SKM-1 (cell line): ENCODE measurements around the gene CMPK2.
A peak's percentile ranks its signal among the peaks of the same experiment; 100 is the strongest.
"Not testable (repeated sequence)": the region's sequence is repeated elsewhere in the genome, so short reads cannot be mapped to it uniquely, and the experiment has no call there.

Experiments
- DNase-seq: peaks from one replicate; lab custom pipeline; 2025; ENCODE audit not compliant: unreplicated experiment; lab: John Stamatoyannopoulos, UW

The CMPK2 gene, protein sequence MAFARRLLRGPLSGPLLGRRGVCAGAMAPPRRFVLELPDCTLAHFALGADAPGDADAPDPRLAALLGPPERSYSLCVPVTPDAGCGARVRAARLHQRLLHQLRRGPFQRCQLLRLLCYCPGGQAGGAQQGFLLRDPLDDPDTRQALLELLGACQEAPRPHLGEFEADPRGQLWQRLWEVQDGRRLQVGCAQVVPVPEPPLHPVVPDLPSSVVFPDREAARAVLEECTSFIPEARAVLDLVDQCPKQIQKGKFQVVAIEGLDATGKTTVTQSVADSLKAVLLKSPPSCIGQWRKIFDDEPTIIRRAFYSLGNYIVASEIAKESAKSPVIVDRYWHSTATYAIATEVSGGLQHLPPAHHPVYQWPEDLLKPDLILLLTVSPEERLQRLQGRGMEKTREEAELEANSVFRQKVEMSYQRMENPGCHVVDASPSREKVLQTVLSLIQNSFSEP

DNA sequence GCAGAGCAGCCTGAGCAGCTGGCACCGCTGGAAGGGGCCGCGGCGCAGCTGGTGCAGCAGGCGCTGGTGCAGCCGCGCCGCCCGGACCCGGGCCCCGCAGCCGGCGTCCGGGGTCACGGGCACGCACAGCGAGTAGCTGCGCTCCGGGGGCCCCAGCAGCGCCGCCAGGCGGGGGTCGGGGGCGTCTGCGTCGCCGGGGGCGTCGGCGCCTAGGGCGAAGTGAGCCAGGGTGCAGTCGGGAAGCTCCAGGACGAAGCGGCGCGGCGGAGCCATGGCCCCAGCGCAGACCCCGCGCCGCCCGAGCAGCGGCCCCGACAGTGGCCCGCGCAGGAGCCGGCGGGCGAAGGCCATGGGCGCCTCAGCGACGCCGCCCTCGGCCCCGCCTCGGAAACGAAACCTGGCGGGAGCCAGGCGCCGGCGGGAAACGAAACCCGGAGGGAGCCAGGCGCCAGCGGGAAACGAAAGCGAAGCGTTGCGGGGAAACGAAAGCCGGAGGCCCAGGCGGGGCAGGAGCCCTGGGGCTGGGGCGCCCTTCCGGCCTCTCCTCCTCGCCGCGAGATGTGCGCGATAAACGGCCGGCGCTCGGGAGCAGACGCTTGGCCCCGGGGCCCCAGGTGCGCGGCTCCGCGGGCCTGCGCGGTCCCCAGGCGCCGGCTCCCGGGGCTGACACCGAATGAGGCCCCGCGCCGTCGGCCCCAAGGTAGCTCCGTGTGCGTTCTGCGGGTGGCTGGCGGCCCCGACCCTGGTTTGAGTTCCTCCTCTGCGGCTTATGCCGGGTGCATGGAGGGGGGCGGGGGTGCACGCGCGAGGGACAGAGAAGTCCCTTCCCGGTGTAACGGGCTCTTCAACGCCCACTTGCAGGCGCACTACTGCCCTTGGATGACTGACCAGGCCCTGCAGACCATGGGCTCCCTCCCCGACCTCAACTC is at the start of gene CMPK2:
Gene CMPK2 (minus strand): TSS at position 562 of the 929 bp plus-strand sequence. CDS start 211 bp downstream, at position 351.
- DNase-seq = peak; percentile 47

DNA sequence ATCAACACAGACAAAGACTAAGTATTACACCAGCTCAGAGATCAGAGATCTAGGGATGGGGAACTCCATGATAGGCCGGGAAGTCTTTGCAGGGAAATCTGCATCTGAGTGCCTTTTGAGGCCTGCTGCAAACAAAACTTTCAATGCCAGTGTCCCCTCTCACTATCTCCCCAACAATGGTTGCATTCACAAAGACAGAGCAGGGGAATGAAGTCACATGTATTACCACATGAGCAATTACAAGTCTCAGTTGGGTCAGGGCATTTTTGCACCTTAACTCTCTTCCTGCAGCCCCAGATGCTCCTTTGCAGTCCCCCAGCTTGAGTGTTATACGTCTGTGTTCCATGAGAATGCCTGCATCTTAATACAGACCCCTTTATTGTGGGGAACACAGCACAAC is 49.7 kb upstream of the CMPK2 start:
- DNase-seq = no peak

DNA sequence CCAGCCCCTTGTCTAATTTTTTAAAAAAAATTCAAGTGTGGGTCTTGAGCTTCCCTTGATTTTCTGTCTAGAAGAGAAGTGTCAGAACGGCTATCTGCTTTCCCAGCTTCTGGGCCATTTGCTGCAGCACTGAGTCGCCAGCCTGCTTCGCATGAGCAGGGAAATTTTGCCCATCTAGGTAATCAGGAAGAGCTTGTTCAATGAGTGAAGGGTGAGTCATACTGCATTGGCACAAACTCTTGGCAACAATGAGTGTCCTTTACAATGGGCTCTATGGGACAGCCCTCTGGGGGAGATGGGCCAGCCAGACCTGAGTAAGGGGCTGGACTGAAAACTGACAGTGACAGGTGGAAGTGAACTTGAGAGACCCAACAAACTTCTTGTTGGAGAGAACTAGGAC is 49.1 kb upstream of the CMPK2 start:
- no peak for DNase-seq

DNA sequence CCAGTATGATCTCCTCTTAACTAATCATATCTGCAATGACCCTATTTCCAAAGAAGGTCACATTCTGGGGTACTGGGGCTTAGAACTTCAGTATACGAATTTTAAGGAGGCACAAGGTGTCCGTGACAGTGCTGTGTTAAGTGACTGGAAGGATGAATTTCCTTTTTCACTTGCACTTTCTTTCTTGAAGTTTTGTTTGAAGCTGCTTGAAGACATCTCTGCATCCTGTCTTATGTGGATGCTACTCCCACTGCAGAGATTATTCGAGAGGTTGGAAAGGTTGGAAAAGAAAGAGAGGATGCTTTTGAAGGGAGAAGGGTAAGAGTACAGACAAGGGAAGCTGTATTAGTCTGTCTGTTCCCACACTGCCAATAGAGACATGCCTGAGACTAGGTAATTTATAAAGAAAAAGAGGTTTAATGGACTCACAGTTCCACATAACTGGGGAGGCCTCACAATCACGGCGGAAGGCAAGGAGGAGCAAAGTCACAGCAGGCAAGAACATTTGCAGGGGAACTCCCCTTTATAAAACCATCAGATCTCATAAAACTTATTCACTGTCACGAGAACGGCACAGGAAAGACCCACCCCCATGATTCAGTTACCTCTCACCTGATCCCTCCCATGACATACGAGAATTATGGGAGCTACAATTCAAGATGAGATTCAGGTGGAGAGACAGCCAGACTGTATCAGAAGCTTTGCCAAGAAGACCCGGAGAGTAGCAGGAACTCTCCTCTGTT is 47.9 kb upstream of the CMPK2 start:
- DNase-seq = no peak

DNA sequence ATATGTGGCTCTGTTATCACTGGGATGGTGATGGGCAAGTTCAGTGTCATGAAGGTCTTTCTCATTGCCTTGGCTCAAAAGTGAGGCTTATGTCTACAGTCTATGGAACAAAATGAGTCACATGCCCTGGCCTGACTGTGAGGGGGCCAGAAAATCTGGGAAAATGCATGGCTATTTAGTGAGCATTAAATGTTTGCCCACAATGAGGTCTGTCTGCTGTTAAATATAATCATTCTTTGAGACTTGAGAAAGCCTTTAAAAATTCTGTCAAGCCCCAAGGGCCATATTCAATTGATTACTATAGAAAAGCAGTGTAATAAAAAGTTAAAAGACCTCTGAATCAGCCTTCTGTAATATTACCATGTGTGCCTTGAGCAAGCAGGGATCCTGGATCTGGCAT is 46.0 kb upstream of the CMPK2 start:
- no peak for DNase-seq

DNA sequence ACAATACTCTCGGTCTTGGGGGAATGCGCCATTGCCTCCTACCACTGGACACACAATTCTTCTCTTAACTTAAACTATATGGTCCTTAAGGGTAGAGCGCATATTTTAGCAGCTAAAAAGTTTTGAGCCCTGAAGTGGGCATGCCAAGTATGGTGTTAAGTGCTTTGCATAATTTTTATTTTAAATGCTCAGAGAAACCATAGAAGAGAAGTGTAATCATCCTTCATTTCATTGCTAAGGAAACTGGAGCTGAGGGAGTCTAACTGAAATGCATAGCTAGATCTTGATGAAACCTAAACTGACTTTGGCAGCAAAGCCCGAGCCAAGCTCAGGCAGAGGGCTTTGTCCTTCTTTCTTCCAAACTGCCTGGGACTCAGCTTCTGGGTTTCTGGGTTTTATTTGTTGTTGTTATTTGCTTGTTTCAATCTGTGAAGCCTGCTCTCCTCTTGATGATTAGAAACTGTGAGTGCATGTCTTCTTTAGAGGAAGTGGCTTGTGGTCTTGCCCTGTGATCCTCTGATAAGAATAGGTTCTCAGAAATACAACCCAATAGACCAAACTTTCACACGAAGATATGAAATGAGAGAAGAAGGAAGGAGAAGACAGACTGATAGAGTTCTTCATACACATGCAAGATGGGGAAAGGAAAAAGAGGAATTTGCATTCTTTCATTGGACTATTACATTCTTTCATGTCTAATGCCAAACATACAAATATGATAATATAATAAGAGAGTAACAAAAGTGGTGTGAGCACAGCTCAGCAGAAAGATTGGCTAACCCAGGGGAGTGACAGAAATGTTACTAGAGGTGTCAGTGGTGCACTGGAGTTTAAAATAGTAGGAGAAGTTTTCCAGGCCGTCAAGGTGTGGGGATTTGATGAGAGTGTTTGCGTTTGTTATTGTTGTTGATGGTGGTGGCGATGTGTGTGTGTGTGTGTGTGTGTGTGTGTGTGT is 44.0 kb upstream of the CMPK2 start:
- peak; percentile 40 for DNase-seq

DNA sequence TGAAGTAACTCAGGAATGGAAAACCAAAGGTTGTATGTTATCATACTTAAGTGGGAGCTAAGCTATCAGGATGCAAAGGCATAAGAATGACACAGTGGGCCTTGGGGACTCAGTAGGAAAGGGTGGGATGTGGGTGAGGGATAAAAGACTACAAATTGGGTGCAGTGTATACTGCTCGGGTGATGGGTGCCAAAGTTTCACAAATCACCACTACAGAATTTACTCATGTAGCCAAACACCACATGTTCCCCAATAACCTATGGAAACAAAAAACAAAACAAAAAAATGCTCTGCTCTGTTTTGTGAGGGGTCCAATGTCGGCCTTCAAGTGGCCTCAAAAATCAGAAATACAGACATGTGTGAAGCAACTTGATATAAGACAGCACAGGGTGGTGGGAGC is 42.6 kb upstream of the CMPK2 start:
- no peak for DNase-seq

DNA sequence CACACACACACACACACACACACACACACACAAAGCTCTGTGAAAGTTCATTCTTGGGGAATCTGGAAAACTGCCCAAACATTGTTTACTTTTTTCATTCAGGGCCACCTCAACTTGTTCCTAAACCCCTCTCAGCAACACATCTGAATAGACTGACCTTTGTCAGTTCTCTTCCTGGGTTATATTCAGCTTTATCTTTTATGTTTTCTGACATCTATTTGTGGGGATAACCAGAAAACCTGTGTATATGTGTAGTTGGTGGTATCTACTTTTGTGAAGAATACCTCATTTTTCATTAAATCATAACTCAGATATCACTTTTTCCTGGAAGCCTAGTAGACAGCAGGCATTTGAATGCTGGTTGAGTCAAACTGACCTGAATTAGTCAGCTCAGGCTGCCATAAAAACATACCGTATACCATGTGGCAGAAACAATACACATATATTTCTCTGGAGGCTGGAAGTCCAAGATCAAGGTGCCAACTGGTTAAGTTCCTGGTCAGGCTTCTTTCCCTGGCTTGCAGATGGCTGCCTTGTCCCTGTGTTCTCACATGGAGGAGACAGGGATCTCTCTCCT is 40.5 kb upstream of the CMPK2 start:
- DNase-seq = no peak

DNA sequence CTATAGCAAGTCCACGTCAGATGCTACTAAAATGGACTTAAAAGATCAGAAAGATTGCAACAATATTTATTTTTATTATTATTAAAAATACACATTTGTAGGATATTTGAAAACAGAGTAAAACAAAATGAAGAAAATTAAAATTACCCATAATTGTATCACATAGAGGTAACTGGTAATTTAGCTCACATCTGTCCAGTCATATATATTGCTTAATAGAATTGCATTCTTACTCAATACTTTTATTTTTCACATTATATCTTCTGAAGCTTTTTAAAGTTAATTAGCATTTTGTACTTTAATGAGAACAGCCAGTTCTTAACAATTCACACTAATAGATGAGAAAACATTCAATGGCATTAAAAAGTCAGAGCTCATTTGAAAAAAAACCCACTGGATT is 40.0 kb upstream of the CMPK2 start:
- DNase-seq = no peak

DNA sequence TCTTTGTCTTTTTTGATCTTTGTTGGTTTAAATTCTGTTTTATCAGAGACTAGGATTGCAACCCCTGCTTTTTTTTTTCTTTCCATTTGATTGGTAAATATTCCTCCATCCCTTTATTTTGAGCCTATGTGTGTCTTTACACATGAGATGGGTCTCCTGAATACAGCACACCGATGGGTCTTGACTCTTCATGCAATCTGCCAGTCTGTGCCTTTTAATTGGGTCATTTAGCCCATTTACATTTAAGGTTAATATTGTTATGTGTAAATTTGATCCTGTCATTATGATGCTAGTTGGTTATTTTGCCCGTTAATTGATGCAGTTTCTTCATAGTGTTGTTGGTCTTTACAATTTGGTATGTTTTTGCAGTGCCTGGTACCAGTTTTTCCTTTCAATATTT is 36.9 kb upstream of the CMPK2 start:
- DNase-seq = not testable (repeated sequence)

DNA sequence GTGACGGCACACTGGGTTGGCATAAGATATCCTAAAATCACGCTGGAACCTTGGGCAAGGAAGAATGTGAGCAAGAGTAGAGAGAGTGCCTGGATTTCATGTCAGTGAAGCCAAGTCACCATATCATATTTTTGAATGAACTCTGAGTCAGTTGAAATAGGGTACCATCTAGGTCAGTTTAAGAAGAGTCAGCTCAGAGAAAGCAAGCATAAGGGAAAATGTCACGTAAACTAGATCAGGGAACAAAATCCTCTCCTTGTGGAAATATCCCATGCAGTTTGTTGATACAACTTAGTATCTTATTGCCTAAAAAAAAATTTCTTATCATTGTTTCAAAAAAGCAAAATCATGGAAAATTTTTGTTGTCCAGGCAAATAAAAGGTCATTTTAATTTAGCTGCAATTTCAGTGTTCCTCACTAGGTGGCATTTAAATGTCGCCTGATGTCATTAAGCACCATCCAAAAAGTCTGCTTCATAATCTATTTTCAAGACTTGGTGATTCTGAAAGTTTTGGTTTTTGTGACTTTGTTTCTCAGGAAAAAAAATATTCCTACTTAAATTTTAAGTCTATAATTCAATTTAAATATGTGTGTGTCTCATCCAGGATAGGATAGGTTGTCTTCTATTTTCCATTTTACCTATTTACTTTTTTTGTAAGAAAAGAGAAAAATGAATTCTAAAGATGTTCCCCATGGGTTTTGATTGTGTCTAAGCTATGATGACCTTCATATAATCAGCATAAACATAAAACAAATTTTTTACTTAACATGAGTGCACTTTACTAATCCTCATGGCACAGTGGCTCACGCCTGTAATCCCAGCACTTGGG is 31.4 kb upstream of the CMPK2 start:
- no peak for DNase-seq

DNA sequence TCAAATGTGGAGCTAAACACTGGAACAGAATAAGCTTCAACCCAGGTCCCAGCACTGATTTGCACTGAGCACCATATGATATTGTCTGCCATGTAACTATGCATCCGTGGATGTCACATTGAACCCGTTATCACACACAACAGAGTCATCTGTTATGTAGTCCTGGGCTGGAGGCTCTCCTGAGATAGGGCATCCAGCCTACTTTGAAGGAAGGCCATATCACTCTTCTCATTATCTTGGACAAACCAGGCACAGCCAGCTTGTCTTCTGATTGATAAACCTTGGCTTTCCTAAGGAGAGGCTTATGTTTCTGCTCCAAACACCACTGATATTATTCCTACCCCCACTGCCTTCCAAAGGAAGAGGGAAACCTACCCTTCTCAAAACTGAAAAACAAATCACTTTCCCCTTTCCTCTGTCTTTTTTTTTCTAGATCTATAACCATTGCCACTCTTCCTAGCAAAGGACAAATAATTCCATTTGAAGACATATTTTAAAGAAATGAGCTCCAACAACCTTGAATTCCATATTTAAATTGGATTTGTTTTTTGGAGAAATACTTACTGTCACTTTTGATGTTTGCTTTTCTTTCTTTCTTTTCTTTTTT is 28.3 kb upstream of the CMPK2 start:
- DNase-seq = no peak

DNA sequence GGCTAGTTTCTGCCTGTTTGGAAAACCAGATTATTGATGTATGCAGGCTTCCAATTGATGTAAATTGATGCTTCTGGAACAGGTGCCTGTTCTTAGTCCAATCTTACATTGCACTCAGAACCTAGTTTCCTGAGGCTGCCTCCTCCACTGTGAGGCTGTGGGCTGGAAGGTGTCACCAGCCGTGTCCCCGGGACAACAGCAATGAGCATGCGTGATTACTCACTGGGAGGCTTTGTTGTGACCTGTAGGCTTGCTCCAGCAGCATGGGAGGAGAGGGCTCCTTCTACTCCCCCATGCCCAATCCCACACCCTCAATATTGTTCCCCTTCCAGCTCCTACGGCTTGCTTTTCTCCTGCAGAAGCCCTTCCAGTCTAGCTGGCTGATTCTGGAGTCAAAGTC is 23.0 kb upstream of the CMPK2 start:
- no peak for DNase-seq

DNA sequence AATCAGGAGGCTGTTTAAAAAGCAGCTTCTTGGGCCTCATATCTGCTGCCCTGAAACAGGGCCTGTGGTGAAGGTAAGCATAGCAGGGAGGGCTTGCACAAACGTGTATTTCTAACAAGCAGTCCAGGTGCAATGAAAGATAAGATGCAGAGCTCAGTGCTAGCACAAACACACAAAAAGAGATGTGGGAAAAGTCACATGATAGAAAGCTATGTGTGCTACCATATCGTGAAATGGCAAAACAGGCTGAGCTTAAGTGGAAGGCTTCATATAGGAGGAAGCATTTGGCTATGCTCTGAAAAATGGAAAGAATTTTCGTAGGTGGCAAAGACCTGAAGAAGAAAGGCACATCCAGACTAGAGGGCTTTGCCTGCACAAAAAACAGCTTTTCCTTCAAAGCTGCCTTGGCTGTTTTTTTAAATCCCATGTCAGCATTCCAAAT is 22.1 kb upstream of the CMPK2 start:
- DNase-seq = no peak

DNA sequence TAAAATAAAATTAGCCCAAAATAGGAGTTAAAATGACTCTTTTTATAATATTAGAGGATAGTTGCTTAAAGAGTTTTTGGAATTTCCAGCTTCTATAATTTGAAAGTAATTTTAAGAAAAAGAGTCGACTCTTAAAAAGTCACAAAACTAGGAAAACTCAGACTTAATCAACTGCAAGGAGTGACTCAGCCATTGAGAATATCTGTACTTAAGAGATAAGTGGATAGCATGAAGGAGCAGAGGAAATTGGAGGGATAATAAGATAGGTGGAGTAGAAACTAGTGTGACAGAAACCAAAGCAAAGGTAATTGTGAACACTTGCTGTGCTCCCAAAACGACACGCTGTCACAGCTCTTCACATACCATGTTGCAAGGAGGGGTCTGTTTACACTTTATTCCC is 20.3 kb upstream of the CMPK2 start:
- no peak for DNase-seq

DNA sequence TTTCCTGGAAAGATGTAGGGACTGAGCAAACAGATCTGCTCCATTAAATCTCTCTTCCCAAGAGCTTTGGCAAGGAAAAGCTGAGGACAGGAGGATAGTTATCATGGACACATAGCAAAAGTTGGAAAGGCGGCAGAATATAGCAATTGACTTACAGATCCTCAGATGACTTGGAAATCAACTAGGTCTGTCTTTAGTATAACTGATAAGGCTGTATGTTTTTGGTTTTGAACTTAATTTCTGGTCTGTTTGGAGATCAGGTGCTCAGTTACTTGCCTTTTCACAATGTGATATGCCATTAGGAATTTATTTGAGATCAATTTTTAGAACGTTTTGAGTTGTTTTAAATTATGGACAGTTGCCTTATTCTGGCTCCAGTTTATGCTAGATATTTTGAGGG is 19.8 kb upstream of the CMPK2 start:
- no peak for DNase-seq

DNA sequence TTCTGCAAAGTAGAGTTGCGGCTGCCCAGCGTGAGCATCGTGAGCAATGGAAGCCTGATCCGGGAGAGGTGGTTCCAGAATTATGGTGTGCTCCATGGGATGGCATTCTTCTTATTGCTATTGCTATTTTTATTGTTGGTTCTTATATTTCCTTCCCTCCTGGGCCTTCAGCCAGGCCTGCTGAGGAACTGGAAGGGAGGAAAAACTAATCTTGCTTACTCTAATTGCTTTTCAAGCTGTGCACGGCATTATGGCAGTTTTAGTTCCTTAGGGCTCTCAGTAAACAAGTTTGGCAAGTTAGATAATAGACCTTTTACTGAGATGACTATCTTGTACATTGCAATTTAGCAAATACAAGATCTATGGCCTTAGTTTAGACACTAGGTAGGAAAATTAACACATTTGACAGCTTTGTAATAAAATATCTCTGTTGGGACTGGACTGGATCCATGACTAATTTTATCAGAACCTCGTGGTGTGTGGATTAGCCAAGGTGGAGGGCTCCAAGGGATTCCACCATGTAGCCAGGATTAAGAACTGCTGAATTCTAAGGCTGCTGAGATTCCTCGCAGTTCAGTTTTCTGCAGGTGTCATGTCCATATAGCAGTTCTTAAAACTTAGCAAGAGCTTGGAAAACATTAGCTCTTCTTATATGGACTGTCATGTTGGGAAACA is 17.9 kb upstream of the CMPK2 start:
- no peak for DNase-seq

DNA sequence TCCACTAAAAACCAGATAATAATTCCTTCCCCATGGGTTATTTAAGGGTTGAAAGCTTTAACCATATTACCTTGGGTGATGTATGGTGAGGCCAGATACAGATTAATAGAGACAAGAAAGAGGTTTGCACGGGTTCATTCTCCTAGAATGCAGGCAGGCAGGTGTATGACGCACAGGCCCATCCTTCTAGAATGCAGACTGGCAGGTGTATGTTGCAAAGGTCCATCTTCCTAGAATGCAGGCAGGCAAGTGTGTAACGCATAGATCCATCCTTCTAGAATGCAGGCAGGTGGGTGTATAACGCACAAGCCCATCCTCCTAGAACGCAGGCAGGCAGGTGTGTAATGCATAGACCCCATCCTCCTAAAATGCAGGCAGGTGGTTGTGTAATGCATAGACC is 15.8 kb upstream of the CMPK2 start:
- DNase-seq = no peak
